Measurements from ENCODE around the gene KIRREL3. TPM values are rescaled to one million over a fixed set of nuclear protein-coding genes. Genes with fewer than 3 reads are reported as not detected.

KIRREL3 gene
- total and polyA plus RNA-seq, 9 of the 15 experiments (the other 6 are each of a cell fraction or from before 2014, with no cell fraction given): 0.04 to 0.10 TPM; not detected in 7

DNA sequence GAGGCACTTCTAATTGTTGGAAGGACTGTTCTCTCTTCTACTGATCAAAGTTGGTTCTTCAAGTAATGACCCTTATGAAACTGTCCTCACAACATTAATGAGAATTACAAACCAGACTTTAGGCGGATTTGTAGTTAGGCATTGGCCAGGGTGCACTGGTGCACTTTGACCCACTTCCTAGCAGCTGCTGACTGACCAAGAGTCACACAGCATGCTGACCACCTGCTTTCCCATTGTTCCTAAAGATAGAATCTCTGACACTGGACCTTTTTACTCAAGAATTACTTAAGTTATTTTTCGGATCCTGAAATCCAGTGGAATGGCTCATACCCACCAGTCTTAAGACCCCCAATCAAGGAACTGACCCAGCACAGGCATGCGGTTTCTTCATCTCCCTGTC is 381.1 kb downstream of the KIRREL3 start (continued):
- TF ChIP-seq, protein P1, sequence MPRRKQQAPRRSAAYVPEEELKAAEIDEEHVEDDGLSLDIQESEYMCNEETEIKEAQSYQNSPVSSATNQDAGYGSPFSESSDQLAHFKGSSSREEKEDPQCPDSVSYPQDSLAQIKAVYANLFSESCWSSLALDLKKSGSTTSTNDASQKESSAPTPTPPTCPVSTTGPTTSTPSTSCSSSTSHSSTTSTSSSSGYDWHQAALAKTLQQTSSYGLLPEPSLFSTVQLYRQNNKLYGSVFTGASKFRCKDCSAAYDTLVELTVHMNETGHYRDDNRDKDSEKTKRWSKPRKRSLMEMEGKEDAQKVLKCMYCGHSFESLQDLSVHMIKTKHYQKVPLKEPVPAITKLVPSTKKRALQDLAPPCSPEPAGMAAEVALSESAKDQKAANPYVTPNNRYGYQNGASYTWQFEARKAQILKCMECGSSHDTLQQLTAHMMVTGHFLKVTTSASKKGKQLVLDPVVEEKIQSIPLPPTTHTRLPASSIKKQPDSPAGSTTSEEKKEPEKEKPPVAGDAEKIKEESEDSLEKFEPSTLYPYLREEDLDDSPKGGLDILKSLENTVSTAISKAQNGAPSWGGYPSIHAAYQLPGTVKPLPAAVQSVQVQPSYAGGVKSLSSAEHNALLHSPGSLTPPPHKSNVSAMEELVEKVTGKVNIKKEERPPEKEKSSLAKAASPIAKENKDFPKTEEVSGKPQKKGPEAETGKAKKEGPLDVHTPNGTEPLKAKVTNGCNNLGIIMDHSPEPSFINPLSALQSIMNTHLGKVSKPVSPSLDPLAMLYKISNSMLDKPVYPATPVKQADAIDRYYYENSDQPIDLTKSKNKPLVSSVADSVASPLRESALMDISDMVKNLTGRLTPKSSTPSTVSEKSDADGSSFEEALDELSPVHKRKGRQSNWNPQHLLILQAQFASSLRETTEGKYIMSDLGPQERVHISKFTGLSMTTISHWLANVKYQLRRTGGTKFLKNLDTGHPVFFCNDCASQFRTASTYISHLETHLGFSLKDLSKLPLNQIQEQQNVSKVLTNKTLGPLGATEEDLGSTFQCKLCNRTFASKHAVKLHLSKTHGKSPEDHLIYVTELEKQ (CRISPR knock-in tag; IDR thresholded peaks at IDR 0.05): no peak
- TF ChIP-seq, protein P2, sequence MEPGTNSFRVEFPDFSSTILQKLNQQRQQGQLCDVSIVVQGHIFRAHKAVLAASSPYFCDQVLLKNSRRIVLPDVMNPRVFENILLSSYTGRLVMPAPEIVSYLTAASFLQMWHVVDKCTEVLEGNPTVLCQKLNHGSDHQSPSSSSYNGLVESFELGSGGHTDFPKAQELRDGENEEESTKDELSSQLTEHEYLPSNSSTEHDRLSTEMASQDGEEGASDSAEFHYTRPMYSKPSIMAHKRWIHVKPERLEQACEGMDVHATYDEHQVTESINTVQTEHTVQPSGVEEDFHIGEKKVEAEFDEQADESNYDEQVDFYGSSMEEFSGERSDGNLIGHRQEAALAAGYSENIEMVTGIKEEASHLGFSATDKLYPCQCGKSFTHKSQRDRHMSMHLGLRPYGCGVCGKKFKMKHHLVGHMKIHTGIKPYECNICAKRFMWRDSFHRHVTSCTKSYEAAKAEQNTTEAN (CRISPR knock-in tag; IDR thresholded peaks at IDR 0.05): no peak
- TF ChIP-seq TEAD2 (tag; IDR thresholded peaks at IDR 0.05) (no peak), ZBTB1 (CRISPR knock-in tag; IDR thresholded peaks at IDR 0.05; ENCODE audit: borderline replicate concordance, low read depth) (no peak), SRF (CRISPR knock-in tag; IDR thresholded peaks at IDR 0.05) (no peak), ZNF507 (tag; conservative IDR thresholded peaks at IDR 0.05) (no peak), MECOM (CRISPR knock-in tag; IDR thresholded peaks at IDR 0.05) (no peak), ZC3H11A (IDR thresholded peaks at IDR 0.05; ENCODE audit: low read depth, low read length) (no peak), NCOA6 (IDR thresholded peaks at IDR 0.05) (no peak)

Data from K562 (cell line).